GM12892 (cell line): ENCODE measurements around the gene PRDM16.

Experiments
- POLR2A ChIP-seq: IDR thresholded peaks from 2 replicates; pipeline ENCODE4 v1.6.1; 2011; ENCODE audit warnings: low read depth, low read length, control low read depth
- TAF1 ChIP-seq: IDR thresholded peaks from 2 replicates; pipeline ENCODE4 v1.6.1; 2011; ENCODE audit warnings: low read depth, mild to moderate bottlenecking, control low read depth, low read length, borderline replicate concordance

DNA sequence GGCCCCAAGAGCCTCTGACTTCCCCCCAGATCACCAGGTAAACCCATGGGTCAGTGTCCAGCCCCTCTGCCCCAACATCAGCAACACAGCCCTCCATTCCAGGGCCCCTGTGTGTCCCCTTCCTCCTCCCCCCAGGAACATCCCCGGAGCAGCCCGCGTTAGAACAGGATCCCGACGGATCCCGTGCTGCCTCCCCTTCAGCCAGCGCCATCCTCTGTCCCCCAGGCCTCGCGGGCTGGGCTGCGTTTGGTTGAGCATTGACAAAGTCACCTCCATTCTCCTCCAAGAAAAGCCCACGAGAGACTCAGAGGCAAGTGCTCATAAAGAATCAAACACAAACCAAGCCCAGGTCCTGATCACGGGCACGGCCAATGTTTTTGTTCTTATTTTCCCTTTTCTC, 225.4 kb downstream of the PRDM16 start:
- TF ChIP-seq POLR2A = no peak
- no peak for TF ChIP-seq TAF1
